CD4-positive, alpha-beta memory T cell (primary cell): ENCODE measurements around the gene SIN3A. TPM values are rescaled to one million over a fixed set of nuclear protein-coding genes. Genes with fewer than 3 reads are reported as not detected.
"Not testable (repeated sequence)": the region's sequence is repeated elsewhere in the genome, so short reads cannot be mapped to it uniquely, and the experiment has no call there.

Experiments used
- CTCF ChIA-PET: fragments of 350-600 bp; sonication (Branson Sonifier 250); formaldehyde crosslinking; loops from one replicate; lab custom pipeline; 2021; ENCODE audit warnings: inconsistent platforms; ENCODE audit not compliant: partially characterized antibody; lab: Charles Lee
- POLR2A ChIA-PET: fragments of 350-600 bp; sonication (Branson Sonifier 250); formaldehyde crosslinking; loops from one replicate; lab custom pipeline; 2021; ENCODE audit not compliant: partially characterized antibody; lab: Charles Lee
- DNase-seq, 5 donors: peaks; one replicate each; pipeline versions ENCODE4 v3.0.0 to v3.0.0-alpha.2; 2020 to 2022; ENCODE audit warnings: mixed read lengths in 1 of 5
- H3K27ac ChIP-seq: one replicate; pipeline ENCODE4 v1.7.0; 2013; ENCODE audit warnings: low read depth, low read length
- H3K27me3 ChIP-seq: 2 replicates; pipeline ENCODE4 v1.7.0; 2013; ENCODE audit warnings: mild to moderate bottlenecking, low read length, moderate library complexity; ENCODE audit not compliant: insufficient read depth
- H3K36me3 ChIP-seq: 2 replicates; pipeline ENCODE4 v1.7.0; 2013; ENCODE audit warnings: mild to moderate bottlenecking, low read length, moderate library complexity; ENCODE audit not compliant: insufficient read depth
- H3K4me1 ChIP-seq: 2 replicates; pipeline ENCODE4 v1.7.0; 2013; ENCODE audit warnings: mild to moderate bottlenecking, low read length, moderate library complexity; ENCODE audit not compliant: insufficient read depth
- H3K4me3 ChIP-seq, 2 donors: one replicate each; pipeline ENCODE4 v1.7.0; 2013; ENCODE audit warnings: low read length in 2 of 2, mild to moderate bottlenecking in 1 of 2
- H3K9me3 ChIP-seq, 2 donors: one replicate each; pipeline ENCODE4 v1.7.0; 2013; ENCODE audit warnings: low read length in 2 of 2, control low read depth in 1 of 2; ENCODE audit not compliant: control insufficient read depth in 1 of 2
- H3K27ac Mint-ChIP-seq, 7 donors: one replicate each; pipeline ENCODE4 v1.8.0; 2020 to 2021; ENCODE audit warnings: mixed read lengths in 7 of 7, mild to moderate bottlenecking in 6 of 7, inconsistent platforms in 3 of 7, moderate library complexity in 3 of 7
- H3K27me3 Mint-ChIP-seq, 2 donors: one replicate each; pipeline ENCODE4 v1.8.0; 2020 to 2021; ENCODE audit warnings: mixed read lengths in 2 of 2
- H3K36me3 Mint-ChIP-seq, 2 donors: one replicate each; pipeline ENCODE4 v1.8.0; 2020 to 2021; ENCODE audit warnings: mixed read lengths in 2 of 2, inconsistent platforms in 1 of 2, mild to moderate bottlenecking in 1 of 2
- H3K4me1 Mint-ChIP-seq, 4 donors: one replicate each; pipeline ENCODE4 v1.8.0; 2020 to 2021; ENCODE audit warnings: mixed read lengths in 4 of 4, mild to moderate bottlenecking in 1 of 4
- H3K4me3 Mint-ChIP-seq, 8 donors: one replicate each; pipeline ENCODE4 v1.8.0; 2020 to 2021; ENCODE audit warnings: mixed read lengths in 8 of 8, mild to moderate bottlenecking in 7 of 8, moderate library complexity in 6 of 8, inconsistent platforms in 3 of 8
- H3K9me3 Mint-ChIP-seq, 8 donors: one replicate each; pipeline ENCODE4 v1.8.0; 2020 to 2021; ENCODE audit warnings: mixed read lengths in 8 of 8, mild to moderate bottlenecking in 5 of 8, inconsistent platforms in 3 of 8, moderate library complexity in 1 of 8
- intact Hi-C: fragments of 100-400 bp; cut with micrococcal nuclease; formaldehyde crosslinking; loops from one replicate; pipeline ENCODE4 v1.15.1; 2023
- polyA plus RNA-seq, 2 donors: library from polyadenylated mRNA; unstranded; fragments of 300-500 nt; fragmentation: Illumina TruSeq; gene quantifications; one replicate each; pipeline ENCODE4 v1.2.3, GENCODE V29; 2021
- total RNA-seq, 2 experiments: library from RNA; stranded (reverse); gene quantifications; one replicate each; pipeline ENCODE4 v1.2.3, GENCODE V29; 2021

The SIN3A gene
- total and polyA plus RNA-seq, 4 experiments from 2014 or later = 7.0 to 134 (median 77.1) TPM

DNA sequence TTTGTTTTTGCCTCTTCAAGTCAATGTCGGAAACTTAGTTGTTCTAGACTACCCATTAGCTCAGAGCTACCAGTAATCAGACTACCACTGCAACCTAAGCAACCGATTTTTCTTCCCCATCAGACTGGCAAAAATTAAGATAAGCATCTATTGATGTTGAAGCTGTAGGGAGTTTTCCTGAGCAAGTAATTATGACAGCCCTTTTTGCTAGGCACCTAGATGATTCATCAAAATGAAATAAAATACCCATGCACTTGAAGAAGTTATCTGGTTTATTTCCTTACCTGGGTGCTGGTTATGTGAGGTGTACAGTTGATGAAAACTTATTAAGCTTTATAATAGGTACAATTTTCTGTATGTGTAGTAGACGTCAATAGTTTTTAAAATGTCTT lies 116.2 kb downstream of the SIN3A start:
- POLR2A ChIA-PET = interaction anchor here (1.4 to 3.4 kb wide), 4 partner anchors 12 to 33 kb away, joined by 4 to 21 read pairs (median 8); partner anchors contain the start of genes MAN2C1 and NEIL1
- peak overlapping the region; percentile 27 for H3K27ac ChIP-seq

DNA sequence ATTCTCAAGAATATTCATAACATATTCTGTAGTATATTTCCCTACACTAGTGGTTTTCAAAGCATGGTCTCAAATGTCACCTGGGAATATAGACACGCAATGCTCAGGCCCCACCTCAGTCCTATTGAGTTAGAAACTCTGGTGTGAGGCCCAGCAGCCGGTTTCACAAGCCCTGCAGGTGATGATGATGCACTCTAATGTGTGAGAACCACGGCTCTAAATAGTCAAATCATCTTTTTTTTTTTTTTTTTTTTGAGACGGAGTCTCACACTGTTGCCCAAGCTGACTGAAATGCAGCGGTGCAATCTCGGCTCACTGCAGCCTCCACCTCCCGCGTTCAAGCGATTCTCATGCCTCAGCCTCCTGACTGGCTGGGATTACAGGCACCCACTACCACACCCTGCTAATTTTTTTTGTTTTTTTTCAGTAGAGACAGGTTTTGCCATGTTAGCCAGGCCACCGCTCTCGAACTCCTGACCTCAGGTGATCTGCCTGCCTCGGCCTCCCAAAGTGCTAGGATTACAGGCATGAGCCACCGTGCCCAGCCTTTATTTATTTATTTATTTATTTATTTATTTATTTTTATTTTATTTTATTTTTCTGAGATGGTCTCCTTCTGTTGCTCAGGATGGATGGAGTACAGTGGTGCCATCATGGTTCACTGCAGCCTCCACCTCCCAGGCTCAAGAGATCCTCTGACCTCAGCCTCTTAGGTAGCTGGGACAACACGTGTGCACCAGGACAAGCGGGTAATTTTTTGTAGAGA lies 117.7 kb downstream of the SIN3A start:
- DNase-seq, H3K27ac Mint-ChIP-seq, H3K9me3 ChIP-seq, H3K27me3 ChIP-seq, H3K27ac ChIP-seq, H3K36me3 Mint-ChIP-seq, intact Hi-C loops, H3K36me3 ChIP-seq, H3K4me3 ChIP-seq, H3K9me3 Mint-ChIP-seq, H3K27me3 Mint-ChIP-seq: not testable (repeated sequence)
- peaks cover 9 to 26% (median 18%) of the 10 kb centered on the region in 4 donors for H3K4me1 Mint-ChIP-seq
- ChIA-PET CTCF (interaction anchor here (2.4 kb wide), 1 partner anchor 34 kb away, joined by 12 read pairs; the partner anchor contains the start of gene MAN2C1), POLR2A (interaction anchor here (1.4 to 3.4 kb wide), 2 partner anchors 17 to 34 kb away, joined by 4 to 21 read pairs; partner anchors contain the start of gene MAN2C1)
- peak overlapping the region in 1 of 8 donors; percentile 17 for H3K4me3 Mint-ChIP-seq
- H3K4me1 ChIP-seq = peaks cover 15% of the 10 kb centered on the region

More for the DNA sequence above, 116.2 kb downstream of the SIN3A start:
- Mint-ChIP-seq H3K4me3 (peak overlapping the region; percentile 90 to 93 (median 92)), H3K27ac (peak overlapping the region in 6 of 7 donors; percentile 81 to 92 (median 91)), H3K27me3 (no peaks in the 10 kb centered on the region), H3K36me3 (peaks cover 5 to 12% of the 10 kb centered on the region in 2 donors), H3K9me3 (no peaks in the 10 kb centered on the region), H3K4me1 (peaks cover 9 to 26% (median 18%) of the 10 kb centered on the region in 4 donors)
- CTCF ChIA-PET = interaction anchor here (2.4 kb wide), 1 partner anchor 32 kb away, joined by 12 read pairs; the partner anchor contains the start of gene MAN2C1
- Histone ChIP-seq H3K4me1 (peaks cover 15% of the 10 kb centered on the region), H3K36me3 (peaks cover 5% of the 10 kb centered on the region), H3K27me3 (no peaks in the 10 kb centered on the region), H3K9me3 (no peaks in the 10 kb centered on the region), H3K4me3 (peak overlapping the region; percentile 47 to 68)
- intact Hi-C loops = no loop called here
- DNase-seq = no peak

DNA sequence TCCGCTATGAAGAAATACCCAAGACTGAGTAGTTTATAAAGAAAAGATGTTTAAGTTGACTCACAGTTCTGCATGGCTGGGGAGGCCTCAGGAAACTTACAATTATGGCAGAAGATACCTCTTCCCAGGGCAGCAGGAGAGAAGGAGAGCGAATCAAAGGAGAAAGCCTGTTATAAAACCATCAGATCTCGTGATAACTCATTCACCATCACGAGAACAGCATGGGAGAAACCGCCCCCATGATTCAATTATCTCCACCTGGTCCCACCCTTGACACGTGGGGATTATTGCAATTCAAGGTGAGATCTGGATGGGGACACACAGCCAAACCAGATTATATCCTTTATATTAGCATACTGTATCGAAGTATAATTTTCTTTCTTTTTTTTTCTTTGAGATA lies 119.4 kb downstream of the SIN3A start:
- H3K9me3 Mint-ChIP-seq, H3K36me3 Mint-ChIP-seq, H3K9me3 ChIP-seq, H3K27me3 ChIP-seq, POLR2A ChIA-PET, H3K4me3 Mint-ChIP-seq, DNase-seq, CTCF ChIA-PET, H3K4me3 ChIP-seq, H3K27ac Mint-ChIP-seq, H3K36me3 ChIP-seq, H3K27me3 Mint-ChIP-seq, H3K27ac ChIP-seq, intact Hi-C loops: not testable (repeated sequence)
- peaks cover 9 to 21% (median 16%) of the 10 kb centered on the region in 4 donors for H3K4me1 Mint-ChIP-seq
- H3K4me1 ChIP-seq = peaks cover 15% of the 10 kb centered on the region

DNA sequence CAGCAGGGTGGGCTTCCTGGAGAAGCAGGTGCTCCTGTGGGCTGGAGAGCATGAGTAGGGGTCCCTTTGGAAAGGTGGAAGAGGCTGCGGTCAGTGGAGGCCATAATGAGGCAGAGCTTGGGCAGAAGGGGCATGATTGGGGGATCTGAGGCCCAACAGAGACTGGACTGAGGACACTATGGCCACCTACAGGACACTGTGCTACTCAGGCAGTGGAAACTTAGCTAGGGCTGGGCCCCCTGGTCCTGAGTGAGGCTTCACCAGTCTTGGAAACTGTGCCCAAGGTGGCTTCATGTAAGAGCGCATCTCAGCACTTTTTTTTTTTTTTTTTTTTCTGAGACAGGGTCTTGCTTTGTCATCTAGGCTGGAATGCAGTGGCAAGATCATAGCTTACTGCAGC lies 121.9 kb downstream of the SIN3A start:
- no peak overlapping the region for H3K4me3 ChIP-seq
- H3K4me3 Mint-ChIP-seq = no peak overlapping the region
- H3K27ac ChIP-seq = no peak overlapping the region
- no peaks in the 10 kb centered on the region for H3K4me1 ChIP-seq
- H3K4me1 Mint-ChIP-seq = no peaks in the 10 kb centered on the region
- no peaks in the 10 kb centered on the region for H3K27me3 Mint-ChIP-seq
- H3K36me3 ChIP-seq = no peaks in the 10 kb centered on the region
- intact Hi-C loops = no loop called here
- H3K36me3 Mint-ChIP-seq = no peaks in the 10 kb centered on the region
- H3K9me3 Mint-ChIP-seq = no peaks in the 10 kb centered on the region
- H3K27me3 ChIP-seq = no peaks in the 10 kb centered on the region
- no peaks in the 10 kb centered on the region for H3K9me3 ChIP-seq
- DNase-seq = no peak
- ChIA-PET POLR2A (no interaction called here), CTCF (no interaction called here)
- no peak overlapping the region for H3K27ac Mint-ChIP-seq

DNA sequence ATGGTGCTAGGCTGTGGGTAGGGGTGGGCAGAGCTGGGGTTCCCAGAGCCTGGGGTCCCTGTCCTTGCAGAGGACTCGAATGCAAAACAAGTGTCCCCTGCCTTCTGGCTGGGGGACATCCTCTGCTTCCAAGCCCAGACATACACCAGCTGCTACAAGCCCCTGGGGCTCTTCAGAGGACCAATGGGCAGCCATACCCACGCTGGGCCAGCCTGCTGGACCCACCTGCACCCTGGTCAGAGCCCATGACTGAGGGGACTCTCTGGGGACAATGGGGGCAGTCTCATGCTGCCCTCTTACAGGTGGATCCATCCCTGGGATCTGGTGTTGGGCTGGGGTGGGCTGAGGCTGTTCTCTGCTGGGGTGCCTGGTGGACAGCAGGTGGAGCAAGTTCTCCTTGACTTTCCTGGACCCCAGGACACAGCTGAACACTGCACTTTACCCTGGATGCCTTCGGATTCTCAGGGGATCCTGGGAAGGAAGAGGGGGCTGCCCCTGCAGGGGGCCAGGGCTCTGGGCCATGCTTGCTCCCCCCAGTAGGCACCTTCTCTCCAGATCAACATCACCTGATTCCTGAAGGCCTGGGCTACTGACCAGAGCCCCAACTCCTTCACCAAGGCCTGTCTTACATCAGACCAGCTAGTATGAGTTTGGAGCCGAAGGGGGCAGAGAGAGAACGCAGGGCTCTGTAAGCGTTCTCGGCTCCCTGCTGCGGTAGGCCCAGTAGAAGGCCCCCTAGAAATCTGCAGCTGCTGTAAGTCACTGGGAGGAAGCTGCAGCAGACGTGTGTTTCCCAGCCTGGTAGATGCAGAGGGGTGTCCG lies 122.8 kb downstream of the SIN3A start:
- ChIA-PET POLR2A (no interaction called here), CTCF (no interaction called here)
- no peak for DNase-seq
- no peak overlapping the region for H3K4me3 ChIP-seq
- intact Hi-C loops = no loop called here
- no peaks in the 10 kb centered on the region for H3K27me3 ChIP-seq
- H3K27me3 Mint-ChIP-seq = no peaks in the 10 kb centered on the region
- H3K4me1 ChIP-seq = no peaks in the 10 kb centered on the region
- no peaks in the 10 kb centered on the region for H3K9me3 ChIP-seq
- no peak overlapping the region for H3K27ac ChIP-seq
- H3K9me3 Mint-ChIP-seq = no peaks in the 10 kb centered on the region
- no peaks in the 10 kb centered on the region for H3K36me3 Mint-ChIP-seq
- no peak overlapping the region for H3K27ac Mint-ChIP-seq
- H3K4me3 Mint-ChIP-seq = no peak overlapping the region
- no peaks in the 10 kb centered on the region for H3K36me3 ChIP-seq
- H3K4me1 Mint-ChIP-seq = no peaks in the 10 kb centered on the region

DNA sequence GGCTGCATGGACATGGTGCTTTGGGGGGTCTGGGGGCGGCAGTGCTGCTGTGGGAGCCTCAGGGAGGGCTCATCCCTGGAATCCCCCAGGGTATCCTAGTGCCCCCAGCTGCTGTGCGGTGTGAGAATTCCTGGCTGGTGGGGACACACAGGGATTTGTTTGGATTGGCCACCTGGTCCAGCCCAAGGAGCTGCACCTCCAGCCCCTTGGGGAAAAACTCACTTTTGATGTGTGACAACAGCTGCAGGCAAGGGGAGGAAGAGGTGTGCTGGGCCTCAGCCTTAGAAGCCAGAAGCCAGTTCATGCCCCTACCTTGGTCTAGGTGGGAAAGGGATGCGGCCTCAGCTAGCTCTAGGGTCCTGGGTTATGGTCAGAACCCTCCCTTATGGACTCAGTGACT lies 124.0 kb downstream of the SIN3A start:
- Histone ChIP-seq H3K4me1 (no peaks in the 10 kb centered on the region), H3K4me3 (no peak overlapping the region), H3K36me3 (no peaks in the 10 kb centered on the region), H3K27ac (no peak overlapping the region), H3K27me3 (no peaks in the 10 kb centered on the region), H3K9me3 (no peaks in the 10 kb centered on the region)
- POLR2A ChIA-PET = no interaction called here
- Mint-ChIP-seq H3K27ac (no peak overlapping the region), H3K4me3 (no peak overlapping the region), H3K4me1 (no peaks in the 10 kb centered on the region), H3K36me3 (no peaks in the 10 kb centered on the region), H3K9me3 (no peaks in the 10 kb centered on the region), H3K27me3 (no peaks in the 10 kb centered on the region)
- intact Hi-C loops = no loop called here
- no peak for DNase-seq
- CTCF ChIA-PET = no interaction called here

DNA sequence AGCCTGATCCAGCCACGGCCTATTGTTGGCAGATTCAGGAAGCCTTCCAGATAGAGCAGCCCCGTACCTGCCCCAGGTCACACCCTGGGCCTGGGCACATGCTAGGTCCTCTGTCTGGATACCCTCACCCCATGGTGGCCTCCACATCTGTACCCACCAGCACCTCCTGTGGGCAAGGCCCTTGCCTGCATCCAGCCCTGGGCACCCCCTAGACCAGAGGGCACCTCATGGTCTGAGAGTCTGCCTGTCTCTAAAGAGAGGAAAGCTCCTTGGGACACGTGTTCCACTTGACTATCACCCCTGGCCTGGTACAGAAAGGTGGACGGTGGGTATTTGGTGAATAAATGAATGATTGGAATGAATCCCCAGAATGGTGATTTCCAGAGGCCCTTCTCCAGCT lies 124.5 kb downstream of the SIN3A start:
- Histone ChIP-seq H3K4me3 (no peak overlapping the region), H3K27me3 (no peaks in the 10 kb centered on the region), H3K36me3 (no peaks in the 10 kb centered on the region), H3K27ac (no peak overlapping the region), H3K4me1 (no peaks in the 10 kb centered on the region), H3K9me3 (no peaks in the 10 kb centered on the region)
- no peak for DNase-seq
- intact Hi-C loops = no loop called here
- ChIA-PET POLR2A (no interaction called here), CTCF (no interaction called here)
- Mint-ChIP-seq H3K9me3 (no peaks in the 10 kb centered on the region), H3K36me3 (no peaks in the 10 kb centered on the region), H3K4me3 (no peak overlapping the region), H3K27ac (no peak overlapping the region), H3K27me3 (no peaks in the 10 kb centered on the region), H3K4me1 (no peaks in the 10 kb centered on the region)
